IMR-90 (cell line): ENCODE results near the gene MAN2A1. TPM values are rescaled to one million over a fixed set of nuclear protein-coding genes. Genes with fewer than 3 reads are reported as not detected.

ENCODE experiments used
- ATAC-seq: fragments of 200-7000 bp; cut with Tn5 transposase; 2 replicates; pipeline ENCODE4 v1.9.1; 2020; ENCODE audit warnings: low read depth, mild to moderate bottlenecking, moderate library complexity
- BruUV-seq: library from RNA; stranded (reverse); fragments of 400-500 nt; replicated peaks from 2 replicates; lab custom pipeline; 2021; lab: Mats Ljungman, UMichigan
- CTCF ChIA-PET: fragments of 300-600 bp; formaldehyde crosslinking; extraction: SDS; loops from one replicate; lab custom pipeline; 2021; ENCODE audit warnings: antibody characterized with exemption; lab: Yijun Ruan, JAX
- POLR2A ChIA-PET: fragments of 300-600 bp; sonication (Branson Sonifier 250); formaldehyde crosslinking; loops from one replicate; lab custom pipeline; 2022; ENCODE audit warnings: antibody characterized with exemption; ENCODE audit not compliant: unreplicated experiment; lab: Charles Lee
- DNase-seq: peaks from one replicate; pipeline ENCODE4 v3.0.0; 2013
- H2AFZ ChIP-seq: replicated peaks from 2 replicates; pipeline ENCODE3; 2013; ENCODE audit warnings: low read length, mild to moderate bottlenecking; ENCODE audit not compliant: poor library complexity
- H2AK5ac ChIP-seq: 2 replicates; pipeline ENCODE4 v1.6.1; 2013; ENCODE audit warnings: low read depth, low read length, inconsistent platforms
- H2AK9ac ChIP-seq: replicated peaks from 2 replicates; pipeline ENCODE3; 2013; ENCODE audit warnings: mild to moderate bottlenecking, low read depth, low read length, moderate library complexity; ENCODE audit not compliant: poor library complexity
- H2BK120ac ChIP-seq: 2 replicates; pipeline ENCODE4 v1.6.1; 2013; ENCODE audit warnings: low read depth, low read length, inconsistent platforms
- H2BK15ac ChIP-seq: 3 replicates; pipeline ENCODE4 v1.6.1; 2013; ENCODE audit warnings: low read depth, low read length, inconsistent platforms
- H2BK20ac ChIP-seq: 2 replicates; pipeline ENCODE4 v1.6.1; 2013; ENCODE audit warnings: low read depth, mild to moderate bottlenecking, inconsistent platforms, low read length, moderate library complexity
- H2BK5ac ChIP-seq: 2 replicates; pipeline ENCODE4 v1.6.1; 2013; ENCODE audit warnings: mild to moderate bottlenecking, low read depth, low read length, inconsistent platforms; ENCODE audit not compliant: poor library complexity, severe bottlenecking
- H3K14ac ChIP-seq: replicated peaks from 2 replicates; pipeline ENCODE4 v1.6.1; 2013; ENCODE audit warnings: low read depth, low read length, inconsistent platforms
- H3K18ac ChIP-seq: 2 replicates; pipeline ENCODE4 v1.6.1; 2013; ENCODE audit warnings: low read depth, low read length, control low read depth
- H3K23ac ChIP-seq: 2 replicates; pipeline ENCODE4 v1.6.1; 2013; ENCODE audit warnings: low read depth, low read length, inconsistent platforms
- H3K27ac ChIP-seq: 2 replicates; pipeline ENCODE4 v1.5.1; 2013; ENCODE audit warnings: mild to moderate bottlenecking, control low read depth, low read length; ENCODE audit not compliant: insufficient read depth
- H3K27me3 ChIP-seq: 2 replicates; pipeline ENCODE4 v1.6.1; 2013; ENCODE audit warnings: low read length; ENCODE audit not compliant: control insufficient read depth, insufficient read depth
- H3K36me3 ChIP-seq: 2 replicates; pipeline ENCODE4 v1.6.1; 2013; ENCODE audit warnings: low read length, mixed read lengths; ENCODE audit not compliant: control insufficient read depth, insufficient read depth
- H3K4ac ChIP-seq: 2 replicates; pipeline ENCODE4 v1.6.1; 2013; ENCODE audit warnings: low read depth, low read length, inconsistent platforms
- H3K4me1 ChIP-seq: 2 replicates; pipeline ENCODE4 v1.6.1; 2013; ENCODE audit warnings: low read length, mixed read lengths; ENCODE audit not compliant: control insufficient read depth, insufficient read depth
- H3K4me2 ChIP-seq: 2 replicates; pipeline ENCODE4 v1.6.1; 2013; ENCODE audit warnings: low read depth, mild to moderate bottlenecking, control low read depth, low read length, moderate library complexity
- H3K4me3 ChIP-seq: 2 replicates; pipeline ENCODE4 v1.5.1; 2013; ENCODE audit warnings: low read depth, mild to moderate bottlenecking, control low read depth, low read length, moderate library complexity; ENCODE audit not compliant: insufficient read depth
- H3K56ac ChIP-seq: 2 replicates; pipeline ENCODE4 v1.6.1; 2013; ENCODE audit warnings: low read length, inconsistent platforms; ENCODE audit not compliant: insufficient read depth; ENCODE audit errors: extremely low read depth
- H3K79me1 ChIP-seq, 2 experiments: 2 replicates each; pipeline ENCODE4 v1.6.1; 2013; ENCODE audit warnings: low read length in 2 of 2, inconsistent platforms in 1 of 2, low read depth in 1 of 2
- H3K9ac ChIP-seq: 2 replicates; pipeline ENCODE4 v1.6.1; 2013; ENCODE audit warnings: low read depth, low read length, control low read depth
- H3K9me1 ChIP-seq: 2 replicates; pipeline ENCODE4 v1.6.1; 2013; ENCODE audit warnings: low read length, inconsistent platforms; ENCODE audit not compliant: insufficient read depth
- H3K9me3 ChIP-seq: 2 replicates; pipeline ENCODE4 v1.6.1; 2013; ENCODE audit warnings: low read length; ENCODE audit not compliant: control insufficient read depth, insufficient read depth
- H4K20me1 ChIP-seq: 2 replicates; pipeline ENCODE4 v1.6.1; 2013; ENCODE audit warnings: low read length, inconsistent platforms; ENCODE audit not compliant: insufficient read depth
- H4K5ac ChIP-seq: 2 replicates; pipeline ENCODE4 v1.6.1; 2013; ENCODE audit warnings: mild to moderate bottlenecking, low read depth, low read length, control low read depth
- H4K8ac ChIP-seq, 2 experiments: 2 replicates each; pipeline ENCODE4 v1.6.1; 2013; ENCODE audit warnings: low read depth in 2 of 2, low read length in 2 of 2, control low read depth in 1 of 2, inconsistent platforms in 1 of 2
- H4K91ac ChIP-seq: 2 replicates; pipeline ENCODE4 v1.6.1; 2013; ENCODE audit warnings: low read depth, low read length, inconsistent platforms; ENCODE audit not compliant: insufficient read depth
- BHLHE40 ChIP-seq: fragments of 150-350 bp; IDR thresholded peaks from 2 replicates; pipeline ENCODE4 v1.6.1; 2016; ENCODE audit warnings: mild to moderate bottlenecking, low read depth, low read length
- WGBS, 2 experiments: methylation state at CpG; one replicate each; pipeline versions ENCODE4 v1.1.5 to v1.1.7; 2013; ENCODE audit warnings: missing lambda C conversion rate in 2 of 2; ENCODE audit not compliant: insufficient read length in 1 of 2; ENCODE audit errors: extremely low coverage in 2 of 2; 5-methylcytosine and 5-hydroxymethylcytosine counted together
- dilution Hi-C: fragments of 300-500 bp; cut with HindIII; formaldehyde crosslinking; loops from one replicate; pipeline ENCODE4 v1.14.3; 2018; ENCODE audit warnings: low sequenced_read_pairs; ENCODE audit not compliant: unreplicated experiment
- in situ Hi-C: fragments of 300-500 bp; cut with MboI; formaldehyde crosslinking; loops from 3 replicates; pipeline ENCODE4 v1.14.3; 2019; ENCODE audit warnings: low sequenced_read_pairs, inconsistent platforms, mixed read lengths
- intact Hi-C: fragments of 100-400 bp; cut with micrococcal nuclease; formaldehyde crosslinking; loops from 2 replicates; pipeline ENCODE4 v1.10.0; 2022
- polyA plus RNA-seq, 3 experiments: library from polyadenylated mRNA; depleted of rRNA; stranded (reverse); fragments of >200 nt; gene quantifications; 2 replicates each; pipeline ENCODE4 v1.2.3, GENCODE V29; 2012; ENCODE audit warnings: low replicate concordance in 1 of 3
- total RNA-seq: library from RNA; depleted of rRNA; stranded (reverse); fragments of >200 nt; gene quantifications from 2 replicates; pipeline ENCODE4 v1.2.3, GENCODE V29; 2012

MAN2A1 gene
- total and polyA plus RNA-seq, 2 of the 4 experiments (the other 2 are of a cell fraction) = 16.4 to 29.6 TPM

- Histone ChIP-seq H3K9me3 (no peaks in the 10 kb centered on the region), H2BK20ac (no peak overlapping the region), H2AK5ac (no peak overlapping the region), H4K91ac (no peak overlapping the region), H2BK5ac (no peak overlapping the region), H3K4me1 (no peaks in the 10 kb centered on the region), H3K27ac (no peak overlapping the region), H3K23ac (no peak overlapping the region), H3K79me1 (no peaks in the 10 kb centered on the region), H3K9me1 (no peaks in the 10 kb centered on the region), H3K9ac (no peak overlapping the region), H2BK15ac (no peak overlapping the region), H2AK9ac (no peak overlapping the region), H3K56ac (no peak overlapping the region), H4K20me1 (no peaks in the 10 kb centered on the region), H3K4me3 (no peak overlapping the region), H3K14ac (no peak overlapping the region), H3K18ac (no peak overlapping the region), H3K36me3 (no peaks in the 10 kb centered on the region), H4K5ac (no peak overlapping the region), H3K4ac (no peak overlapping the region), H2AFZ (no peak overlapping the region), H2BK120ac (no peak overlapping the region), H3K4me2 (no peak overlapping the region), H4K8ac (no peak overlapping the region), H3K27me3 (peaks cover 12% of the 10 kb centered on the region)
- intact Hi-C loops = no loop called here
- WGBS, 2 experiments = no CpG with 5 or more reads among the region's 5 CpGs
- BruUV-seq = no TSS peak
- no peak for TF ChIP-seq BHLHE40
- ATAC-seq = no peak
- DNase-seq = no peak
- dilution Hi-C loops = no loop called here
- CTCF ChIA-PET = no interaction called here
- in situ Hi-C loops = loop anchor here (25.0 kb wide), 1 partner anchor 935 kb away; no protein-coding TSS in a partner anchor
- POLR2A ChIA-PET = no interaction called here
These were observed 12.8 kb upstream of the MAN2A1 start for GRCh38 chr5:109676920-109677319.
